HuH-7 (cell line): ENCODE data around the gene IFNA7.
A peak's percentile ranks its signal among the peaks of the same experiment; 100 is the strongest.
"Not testable (repeated sequence)": the region's sequence is repeated elsewhere in the genome, so short reads cannot be mapped to it uniquely, and the experiment has no call there.

ENCODE experiments used
- DNase-seq: peaks from one replicate; pipeline ENCODE4 v3.0.0; 2011; ENCODE audit warnings: low spot score

IFNA7 gene

GRCh38 chr9:21182810-21183736, 18.9 kb downstream of the IFNA7 start:
- not testable (repeated sequence) for DNase-seq

DNA sequence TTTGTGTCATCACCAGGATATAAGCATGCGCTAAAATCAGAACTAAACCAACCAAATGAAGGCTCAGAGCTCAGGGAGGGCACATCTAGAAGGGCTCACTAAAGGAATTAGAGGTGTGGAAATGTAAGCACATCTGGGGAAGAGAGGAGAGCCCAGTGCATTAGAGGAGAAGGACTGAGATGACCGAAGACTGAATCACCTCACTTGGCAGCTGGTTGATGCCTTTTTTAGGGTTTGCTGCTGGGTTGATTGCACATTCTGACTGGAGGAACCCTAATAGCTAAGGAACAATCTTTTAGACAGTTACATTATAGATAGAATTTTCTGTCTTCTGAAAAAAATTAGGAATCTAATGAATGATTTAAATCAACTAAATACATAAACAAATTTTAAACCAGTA, 27.3 kb downstream of the IFNA7 start:
- no peak for DNase-seq

GRCh38 chr9:21172156-21172555, 29.8 kb downstream of the IFNA7 start:
- no peak for DNase-seq

DNA sequence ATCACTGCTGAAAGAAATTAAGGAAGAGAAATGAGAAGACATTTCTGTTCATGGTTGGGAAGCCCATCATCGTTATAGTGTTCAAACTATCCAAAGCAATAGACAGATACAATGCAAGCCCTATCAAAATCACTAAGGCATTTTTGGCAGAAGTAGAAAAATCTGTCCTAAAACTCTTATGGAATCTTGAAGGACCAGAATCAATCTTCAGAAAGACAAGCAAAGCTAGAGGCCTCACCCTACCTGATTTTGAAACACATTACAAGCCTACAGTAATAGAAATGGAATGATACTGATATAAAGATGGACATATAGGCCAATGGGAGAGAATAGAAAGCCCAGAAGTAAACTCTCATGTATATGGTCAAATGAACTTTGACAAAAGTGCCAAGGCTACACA, 30.7 kb downstream of the IFNA7 start:
- DNase-seq: no peak

- not testable (repeated sequence) for DNase-seq
Observed at GRCh38 chr9:21166560-21166959, 35.4 kb downstream of the IFNA7 start, which contains the start of gene IFNA21. Gene IFNA21 (minus strand): TSS chr9:21166660. CDS start chr9:21166612, 48 bp downstream.

GRCh38 chr9:21165516-21165915, 36.5 kb downstream of the IFNA7 start:
- no peak for DNase-seq

- DNase-seq: no peak
Observed at GRCh38 chr9:21160178-21160577, 41.8 kb downstream of the IFNA7 start.

GRCh38 chr9:21155501-21155900, 46.5 kb downstream of the IFNA7 start:
- no peak for DNase-seq

GRCh38 chr9:21154018-21154608, 47.9 kb downstream of the IFNA7 start:
- DNase-seq: peak; percentile 4

DNA sequence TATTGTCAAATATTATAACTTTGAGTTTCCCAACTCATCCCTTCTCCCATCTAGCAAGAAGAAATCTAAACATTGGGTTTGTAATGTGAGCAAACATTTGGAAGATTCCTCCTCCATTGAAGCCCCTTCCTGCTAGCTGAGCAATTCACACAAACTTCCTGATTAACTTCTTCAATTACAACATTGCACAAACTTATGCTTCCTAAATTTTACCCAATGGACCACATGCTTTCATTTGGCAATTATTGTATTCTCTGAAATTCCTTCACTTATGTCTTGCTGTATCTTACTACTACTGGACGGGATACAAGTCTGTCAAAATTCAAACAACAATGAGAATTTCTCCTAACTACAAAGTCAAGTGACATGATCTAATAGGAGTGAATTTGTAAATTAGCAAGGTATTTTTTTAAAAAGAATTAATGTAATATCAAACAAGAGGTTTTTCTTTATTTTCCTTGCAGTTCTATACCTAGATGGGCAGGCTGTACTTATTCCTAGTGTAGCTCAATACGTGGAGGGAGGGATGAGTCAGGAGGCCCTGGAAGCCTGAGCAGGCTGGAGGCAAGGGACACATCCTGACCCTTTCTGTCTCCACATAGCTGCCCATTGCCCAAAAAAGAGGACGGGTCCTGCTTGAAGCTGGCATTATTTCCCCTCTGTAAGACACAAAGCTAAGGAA, 48.5 kb downstream of the IFNA7 start:
- DNase-seq: no peak
